HL-60 (cell line): Measurements from ENCODE around the gene KIF26B.

Source experiments
- CTCF ChIP-seq: IDR thresholded peaks from one replicate; pipeline ENCODE4 v1.5.1; 2011; ENCODE audit warnings: low read length, control low read depth, inconsistent platforms; ENCODE audit not compliant: insufficient read depth
- GABPA ChIP-seq: IDR thresholded peaks from 2 replicates; pipeline ENCODE4 v1.6.1; 2012; ENCODE audit warnings: low read depth
- POLR2AphosphoS5 ChIP-seq: IDR thresholded peaks from 2 replicates; pipeline ENCODE4 v1.6.1; 2012; ENCODE audit warnings: low read depth

- TF ChIP-seq CTCF (no peak), POLR2AphosphoS5 (no peak), GABPA (no peak)
Measured at GRCh38 chr1:245526141-245526540, 371.4 kb downstream of the KIF26B start.
